Mucosa of descending colon (tissue), 3 donors: ENCODE measurements around the gene MED15. TPM values are rescaled to one million over a fixed set of nuclear protein-coding genes. Genes with fewer than 3 reads are reported as not detected.

ENCODE experiments used
- ATAC-seq: fragments of 200-7000 bp; cut with Tn5 transposase; one replicate; pipeline ENCODE4 v1.9.1; 2020; ENCODE audit warnings: mild to moderate bottlenecking, moderate library complexity
- DNase-seq, 3 donors: peaks; one replicate each; pipeline ENCODE4 v3.0.0-alpha.2; 2020
- H3K36me3 ChIP-seq: fragments of 200-600 bp; one replicate; pipeline ENCODE4 v1.8.0; 2021; ENCODE audit warnings: low read depth, mild to moderate bottlenecking
- H3K4me1 ChIP-seq: fragments of 200-600 bp; one replicate; pipeline ENCODE4 v1.8.0; 2021; ENCODE audit warnings: low read depth, mild to moderate bottlenecking
- H3K4me3 ChIP-seq: fragments of 200-600 bp; one replicate; pipeline ENCODE4 v1.8.0; 2021; ENCODE audit warnings: mild to moderate bottlenecking
- H3K9me3 ChIP-seq: fragments of 200-600 bp; one replicate; pipeline ENCODE4 v1.8.0; 2021; ENCODE audit warnings: mild to moderate bottlenecking
- CTCF ChIP-seq: fragments of 200-600 bp; IDR thresholded peaks from one replicate; pipeline ENCODE4 v1.8.0; 2022; ENCODE audit warnings: antibody characterized with exemption, mild to moderate bottlenecking
- intact Hi-C, 2 donors: fragments of 100-400 bp; cut with DNase I in 1 of 2; cut with micrococcal nuclease in 1 of 2; formaldehyde crosslinking; loops; one replicate each; pipeline versions ENCODE4 v1.11.0 to v1.11.1; 2022; cut with DNase I, micrococcal nuclease
- total RNA-seq, 3 donors: library from RNA; stranded (reverse); fragmentation: NEBNext Ultra II Directional in 2 of 3; extraction: Animal tissue kit (Norgen Biotek cat#: 25700) in 2 of 3; gene quantifications; one replicate each; pipeline versions ENCODE4 v1.2.1 to v1.2.4, GENCODE V29; 2021 to 2023
- donor health status: DM: no; HTN: no; CAD: no; lungs with moderate emphysema.
- donor health status: DM: no; HTN: no; CAD: no.
- donor health status: DM: no; HTN: yes; CAD: no.

Gene MED15
- total RNA-seq, 3 donors from 2014 or later, result 99.9 to 125 (median 114) TPM

GRCh38 chr22:20621162-20621561 is 113.8 kb downstream of the MED15 start:
- Histone ChIP-seq H3K36me3 (no peaks in the 10 kb centered on the region), H3K4me3 (no peak overlapping the region), H3K4me1 (no peaks in the 10 kb centered on the region), H3K9me3 (no peaks in the 10 kb centered on the region)
- no peak for TF ChIP-seq CTCF
- ATAC-seq, result no peak
- no peak for DNase-seq
- intact Hi-C loops, result no loop called here

GRCh38 chr22:20622650-20623339 is 115.4 kb downstream of the MED15 start:
- ATAC-seq (no peak), DNase-seq (no peak)
- intact Hi-C loops, result no loop called here
- Histone ChIP-seq H3K9me3 (no peaks in the 10 kb centered on the region), H3K36me3 (no peaks in the 10 kb centered on the region), H3K4me1 (no peaks in the 10 kb centered on the region), H3K4me3 (no peak overlapping the region)
- TF ChIP-seq CTCF, result no peak

- intact Hi-C loops, result no loop called here
- H3K36me3 ChIP-seq, result no peaks in the 10 kb centered on the region
- H3K9me3 ChIP-seq, result no peaks in the 10 kb centered on the region
- ATAC-seq (no peak), DNase-seq (no peak)
- TF ChIP-seq CTCF, result no peak
- H3K4me1 ChIP-seq, result no peaks in the 10 kb centered on the region
- no peak overlapping the region for H3K4me3 ChIP-seq
These were observed 116.8 kb downstream of the MED15 start for GRCh38 chr22:20624161-20624616.

- DNase-seq (no peak), ATAC-seq (no peak)
- no peaks in the 10 kb centered on the region for H3K36me3 ChIP-seq
- no peak overlapping the region for H3K4me3 ChIP-seq
- no peaks in the 10 kb centered on the region for H3K4me1 ChIP-seq
- no peaks in the 10 kb centered on the region for H3K9me3 ChIP-seq
- intact Hi-C loops, result no loop called here
- no peak for TF ChIP-seq CTCF
These were observed 117.9 kb downstream of the MED15 start for GRCh38 chr22:20625270-20625669.

- intact Hi-C loops, result no loop called here
- DNase-seq (no peak), ATAC-seq (no peak)
- H3K9me3 ChIP-seq, result no peaks in the 10 kb centered on the region
- no peaks in the 10 kb centered on the region for H3K4me1 ChIP-seq
- TF ChIP-seq CTCF, result no peak
- H3K4me3 ChIP-seq, result no peak overlapping the region
- no peaks in the 10 kb centered on the region for H3K36me3 ChIP-seq
These were observed 119.4 kb downstream of the MED15 start for GRCh38 chr22:20626811-20627210.
